IMR-90 (cell line): Measurements from ENCODE around the gene BARX1. TPM values are rescaled to one million over a fixed set of nuclear protein-coding genes. Genes with fewer than 3 reads are reported as not detected.

Experiments
- ATAC-seq: fragments of 200-7000 bp; cut with Tn5 transposase; 2 replicates; pipeline ENCODE4 v1.9.1; 2020; ENCODE audit warnings: low read depth, mild to moderate bottlenecking, moderate library complexity
- BruUV-seq: library from RNA; stranded (reverse); fragments of 400-500 nt; replicated peaks from 2 replicates; lab custom pipeline; 2021; lab: Mats Ljungman, UMichigan
- CTCF ChIA-PET: fragments of 300-600 bp; formaldehyde crosslinking; extraction: SDS; loops from one replicate; lab custom pipeline; 2021; ENCODE audit warnings: antibody characterized with exemption; lab: Yijun Ruan, JAX
- POLR2A ChIA-PET: fragments of 300-600 bp; sonication (Branson Sonifier 250); formaldehyde crosslinking; loops from one replicate; lab custom pipeline; 2022; ENCODE audit warnings: antibody characterized with exemption; ENCODE audit not compliant: unreplicated experiment; lab: Charles Lee
- DNase-seq: peaks from one replicate; pipeline ENCODE4 v3.0.0; 2013
- H2AFZ ChIP-seq: replicated peaks from 2 replicates; pipeline ENCODE3; 2013; ENCODE audit warnings: low read length, mild to moderate bottlenecking; ENCODE audit not compliant: poor library complexity
- H2AK5ac ChIP-seq: 2 replicates; pipeline ENCODE4 v1.6.1; 2013; ENCODE audit warnings: low read depth, low read length, inconsistent platforms
- H2AK9ac ChIP-seq: replicated peaks from 2 replicates; pipeline ENCODE3; 2013; ENCODE audit warnings: mild to moderate bottlenecking, low read depth, low read length, moderate library complexity; ENCODE audit not compliant: poor library complexity
- H2BK120ac ChIP-seq: 2 replicates; pipeline ENCODE4 v1.6.1; 2013; ENCODE audit warnings: low read depth, low read length, inconsistent platforms
- H2BK15ac ChIP-seq: 3 replicates; pipeline ENCODE4 v1.6.1; 2013; ENCODE audit warnings: low read depth, low read length, inconsistent platforms
- H2BK20ac ChIP-seq: 2 replicates; pipeline ENCODE4 v1.6.1; 2013; ENCODE audit warnings: low read depth, mild to moderate bottlenecking, inconsistent platforms, low read length, moderate library complexity
- H2BK5ac ChIP-seq: 2 replicates; pipeline ENCODE4 v1.6.1; 2013; ENCODE audit warnings: mild to moderate bottlenecking, low read depth, low read length, inconsistent platforms; ENCODE audit not compliant: poor library complexity, severe bottlenecking
- H3K14ac ChIP-seq: replicated peaks from 2 replicates; pipeline ENCODE4 v1.6.1; 2013; ENCODE audit warnings: low read depth, low read length, inconsistent platforms
- H3K18ac ChIP-seq: 2 replicates; pipeline ENCODE4 v1.6.1; 2013; ENCODE audit warnings: low read depth, low read length, control low read depth
- H3K23ac ChIP-seq: 2 replicates; pipeline ENCODE4 v1.6.1; 2013; ENCODE audit warnings: low read depth, low read length, inconsistent platforms
- H3K27ac ChIP-seq: 2 replicates; pipeline ENCODE4 v1.5.1; 2013; ENCODE audit warnings: mild to moderate bottlenecking, control low read depth, low read length; ENCODE audit not compliant: insufficient read depth
- H3K27me3 ChIP-seq: 2 replicates; pipeline ENCODE4 v1.6.1; 2013; ENCODE audit warnings: low read length; ENCODE audit not compliant: control insufficient read depth, insufficient read depth
- H3K36me3 ChIP-seq: 2 replicates; pipeline ENCODE4 v1.6.1; 2013; ENCODE audit warnings: low read length, mixed read lengths; ENCODE audit not compliant: control insufficient read depth, insufficient read depth
- H3K4ac ChIP-seq: 2 replicates; pipeline ENCODE4 v1.6.1; 2013; ENCODE audit warnings: low read depth, low read length, inconsistent platforms
- H3K4me1 ChIP-seq: 2 replicates; pipeline ENCODE4 v1.6.1; 2013; ENCODE audit warnings: low read length, mixed read lengths; ENCODE audit not compliant: control insufficient read depth, insufficient read depth
- H3K4me2 ChIP-seq: 2 replicates; pipeline ENCODE4 v1.6.1; 2013; ENCODE audit warnings: low read depth, mild to moderate bottlenecking, control low read depth, low read length, moderate library complexity
- H3K4me3 ChIP-seq: 2 replicates; pipeline ENCODE4 v1.5.1; 2013; ENCODE audit warnings: low read depth, mild to moderate bottlenecking, control low read depth, low read length, moderate library complexity; ENCODE audit not compliant: insufficient read depth
- H3K56ac ChIP-seq: 2 replicates; pipeline ENCODE4 v1.6.1; 2013; ENCODE audit warnings: low read length, inconsistent platforms; ENCODE audit not compliant: insufficient read depth; ENCODE audit errors: extremely low read depth
- H3K79me1 ChIP-seq, 2 experiments: 2 replicates each; pipeline ENCODE4 v1.6.1; 2013; ENCODE audit warnings: low read length in 2 of 2, inconsistent platforms in 1 of 2, low read depth in 1 of 2
- H3K9ac ChIP-seq: 2 replicates; pipeline ENCODE4 v1.6.1; 2013; ENCODE audit warnings: low read depth, low read length, control low read depth
- H3K9me1 ChIP-seq: 2 replicates; pipeline ENCODE4 v1.6.1; 2013; ENCODE audit warnings: low read length, inconsistent platforms; ENCODE audit not compliant: insufficient read depth
- H3K9me3 ChIP-seq: 2 replicates; pipeline ENCODE4 v1.6.1; 2013; ENCODE audit warnings: low read length; ENCODE audit not compliant: control insufficient read depth, insufficient read depth
- H4K20me1 ChIP-seq: 2 replicates; pipeline ENCODE4 v1.6.1; 2013; ENCODE audit warnings: low read length, inconsistent platforms; ENCODE audit not compliant: insufficient read depth
- H4K5ac ChIP-seq: 2 replicates; pipeline ENCODE4 v1.6.1; 2013; ENCODE audit warnings: mild to moderate bottlenecking, low read depth, low read length, control low read depth
- H4K8ac ChIP-seq, 2 experiments: 2 replicates each; pipeline ENCODE4 v1.6.1; 2013; ENCODE audit warnings: low read depth in 2 of 2, low read length in 2 of 2, control low read depth in 1 of 2, inconsistent platforms in 1 of 2
- H4K91ac ChIP-seq: 2 replicates; pipeline ENCODE4 v1.6.1; 2013; ENCODE audit warnings: low read depth, low read length, inconsistent platforms; ENCODE audit not compliant: insufficient read depth
- BHLHE40 ChIP-seq: fragments of 150-350 bp; IDR thresholded peaks from 2 replicates; pipeline ENCODE4 v1.6.1; 2016; ENCODE audit warnings: mild to moderate bottlenecking, low read depth, low read length
- CEBPB ChIP-seq: IDR thresholded peaks from 2 replicates; pipeline ENCODE4 v1.6.1; 2012; ENCODE audit warnings: low read depth, low read length, improper control_type of control experiment
- CHD1 ChIP-seq: IDR thresholded peaks from 2 replicates; pipeline ENCODE4 v1.6.1; 2012; ENCODE audit warnings: low read depth, low read length, improper control_type of control experiment
- CTCF ChIP-seq: conservative IDR thresholded peaks from 2 replicates; pipeline ENCODE4 v1.5.1; 2012; ENCODE audit warnings: mild to moderate bottlenecking, low read depth, low read length, improper control_type of control experiment
- ELK1 ChIP-seq: fragments of 150-350 bp; IDR thresholded peaks from 2 replicates; pipeline ENCODE4 v1.6.1; 2016; ENCODE audit warnings: low read depth, mild to moderate bottlenecking, low read length, moderate library complexity, borderline replicate concordance
- FOS ChIP-seq: fragments of 150-350 bp; IDR thresholded peaks from 2 replicates; pipeline ENCODE4 v1.6.1; 2016; ENCODE audit warnings: low read depth, low read length
- MAFK ChIP-seq: IDR thresholded peaks from 2 replicates; pipeline ENCODE4 v1.6.1; 2012; ENCODE audit warnings: low read depth, low read length, improper control_type of control experiment
- MAZ ChIP-seq: IDR thresholded peaks from 2 replicates; pipeline ENCODE4 v1.6.1; 2012; ENCODE audit warnings: low read depth, mild to moderate bottlenecking, low read length, improper control_type of control experiment, moderate library complexity, borderline replicate concordance
- MXI1 ChIP-seq: IDR thresholded peaks from 2 replicates; pipeline ENCODE4 v1.6.1; 2012; ENCODE audit warnings: low read depth, mild to moderate bottlenecking, low read length, moderate library complexity, borderline replicate concordance
- NFE2L2 ChIP-seq: fragments of 150-350 bp; IDR thresholded peaks from 2 replicates; pipeline ENCODE4 v1.6.1; 2016; ENCODE audit warnings: low read depth, mild to moderate bottlenecking, low read length
- POLR2A ChIP-seq: IDR thresholded peaks from 2 replicates; pipeline ENCODE4 v1.6.1; 2012; ENCODE audit warnings: mild to moderate bottlenecking, low read depth, low read length
- RAD21 ChIP-seq: IDR thresholded peaks from 2 replicates; pipeline ENCODE4 v1.6.1; 2012; ENCODE audit warnings: low read length, improper control_type of control experiment
- RCOR1 ChIP-seq: IDR thresholded peaks from 2 replicates; pipeline ENCODE4 v1.6.1; 2012; ENCODE audit warnings: mild to moderate bottlenecking, low read length, improper control_type of control experiment; ENCODE audit not compliant: insufficient replicate concordance
- RFX5 ChIP-seq: IDR thresholded peaks from 2 replicates; pipeline ENCODE4 v1.8.0; 2012; ENCODE audit warnings: low read depth, mild to moderate bottlenecking, low read length, moderate library complexity
- SMC3 ChIP-seq: fragments of 150-350 bp; IDR thresholded peaks from 2 replicates; pipeline ENCODE4 v1.6.1; 2016; ENCODE audit warnings: low read depth, mild to moderate bottlenecking, antibody characterized with exemption, low read length, moderate library complexity
- USF2 ChIP-seq: fragments of 150-350 bp; IDR thresholded peaks from 2 replicates; pipeline ENCODE4 v1.6.1; 2017; ENCODE audit warnings: mild to moderate bottlenecking, antibody characterized with exemption, low read length, low read depth
- WGBS, 2 experiments: methylation state at CpG; one replicate each; pipeline versions ENCODE4 v1.1.5 to v1.1.7; 2013; ENCODE audit warnings: missing lambda C conversion rate in 2 of 2; ENCODE audit not compliant: insufficient read length in 1 of 2; ENCODE audit errors: extremely low coverage in 2 of 2; 5-methylcytosine and 5-hydroxymethylcytosine counted together
- dilution Hi-C: fragments of 300-500 bp; cut with HindIII; formaldehyde crosslinking; loops from one replicate; pipeline ENCODE4 v1.14.3; 2018; ENCODE audit warnings: low sequenced_read_pairs; ENCODE audit not compliant: unreplicated experiment
- in situ Hi-C: fragments of 300-500 bp; cut with MboI; formaldehyde crosslinking; loops from 3 replicates; pipeline ENCODE4 v1.14.3; 2019; ENCODE audit warnings: low sequenced_read_pairs, inconsistent platforms, mixed read lengths
- intact Hi-C: fragments of 100-400 bp; cut with micrococcal nuclease; formaldehyde crosslinking; loops from 2 replicates; pipeline ENCODE4 v1.10.0; 2022
- polyA plus RNA-seq, 3 experiments: library from polyadenylated mRNA; depleted of rRNA; stranded (reverse); fragments of >200 nt; gene quantifications; 2 replicates each; pipeline ENCODE4 v1.2.3, GENCODE V29; 2012; ENCODE audit warnings: low replicate concordance in 1 of 3
- total RNA-seq: library from RNA; depleted of rRNA; stranded (reverse); fragments of >200 nt; gene quantifications from 2 replicates; pipeline ENCODE4 v1.2.3, GENCODE V29; 2012

The BARX1 gene
- total and polyA plus RNA-seq, 2 of the 4 experiments (the other 2 are of a cell fraction) = not detected

DNA sequence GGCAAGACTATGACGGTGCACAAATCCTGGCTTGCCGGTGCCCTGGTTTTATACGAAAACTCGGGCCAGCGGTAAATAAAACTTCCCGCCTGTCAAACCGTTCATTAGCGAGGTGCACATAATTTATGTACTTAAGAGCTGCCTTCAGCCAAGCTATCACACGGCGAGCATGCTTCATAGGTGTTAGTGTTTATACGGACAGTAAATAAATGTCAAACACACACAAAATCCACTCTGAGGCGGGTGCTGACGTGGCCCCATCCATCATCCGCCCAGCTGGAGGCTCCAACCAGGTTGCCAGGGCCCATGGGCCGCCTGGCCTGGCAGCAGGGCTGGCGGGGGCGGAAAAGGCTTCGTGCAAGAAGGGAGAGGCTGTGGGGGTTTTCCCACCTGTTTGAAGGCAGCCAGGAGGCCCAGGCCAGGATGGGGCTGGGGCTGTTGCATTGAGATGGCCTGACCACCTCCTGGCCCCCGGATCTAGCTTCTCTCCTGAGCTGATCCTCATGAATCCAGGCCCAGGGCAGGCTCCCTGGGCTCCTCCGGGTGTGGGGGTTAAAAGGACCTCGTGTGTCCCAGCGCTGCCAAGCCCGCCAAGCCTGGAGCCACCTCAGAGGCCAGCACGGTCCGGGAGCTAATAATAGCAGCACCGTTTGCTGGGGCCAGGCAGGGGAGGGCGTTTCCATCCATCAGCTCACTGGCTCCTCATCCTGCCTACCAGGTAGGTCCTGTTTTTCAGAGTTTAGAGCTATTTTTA lies 43.2 kb downstream of the BARX1 start:
- intact Hi-C loops (no loop called here), dilution Hi-C loops (no loop called here), in situ Hi-C loops (no loop called here)
- BruUV-seq = no TSS peak
- Histone ChIP-seq H4K5ac (no peak overlapping the region), H2AK9ac (no peak overlapping the region), H3K4me1 (no peaks in the 10 kb centered on the region), H3K27ac (no peak overlapping the region), H3K9me3 (no peaks in the 10 kb centered on the region), H2AFZ (peak overlapping the region; percentile 14), H2BK5ac (no peak overlapping the region), H4K8ac (no peak overlapping the region), H2BK120ac (no peak overlapping the region), H4K20me1 (no peaks in the 10 kb centered on the region), H3K4ac (no peak overlapping the region), H3K9me1 (no peaks in the 10 kb centered on the region), H3K23ac (no peak overlapping the region), H3K79me1 (no peaks in the 10 kb centered on the region), H3K14ac (no peak overlapping the region), H3K27me3 (peaks cover 28% of the 10 kb centered on the region), H3K9ac (no peak overlapping the region), H4K91ac (no peak overlapping the region), H3K4me3 (no peak overlapping the region), H2AK5ac (no peak overlapping the region), H3K18ac (no peak overlapping the region), H2BK15ac (no peak overlapping the region), H3K36me3 (no peaks in the 10 kb centered on the region), H3K4me2 (no peak overlapping the region), H2BK20ac (no peak overlapping the region), H3K56ac (no peak overlapping the region)
- WGBS, 2 experiments = 0% methylated on average over 5 of the region's 27 CpGs; no CpG with 5 or more reads in 1 of the 2 experiments
- no peak for TF ChIP-seq RAD21
- no peak for TF ChIP-seq CHD1
- no peak for TF ChIP-seq NFE2L2
- TF ChIP-seq MXI1 = no peak
- no peak for TF ChIP-seq MAZ
- no peak for TF ChIP-seq RFX5
- no peak for TF ChIP-seq MAFK
- TF ChIP-seq USF2 = no peak
- TF ChIP-seq RCOR1 = no peak
- TF ChIP-seq POLR2A = no peak
- TF ChIP-seq CEBPB = no peak
- no peak for TF ChIP-seq ELK1
- no peak for TF ChIP-seq SMC3
- TF ChIP-seq FOS = no peak
- no peak for TF ChIP-seq BHLHE40
- TF ChIP-seq CTCF = no peak
- ATAC-seq = no peak; the same call in 1 of the 2 replicates
- ChIA-PET POLR2A (no interaction called here), CTCF (no interaction called here)
- DNase-seq = peak; percentile 3
